SK-N-SH treated with all-trans-retinoic acid at 6 μM for 48 hours (cell line): ENCODE measurements around the gene TMEM217.

ENCODE experiments used
- CREB5 ChIP-seq: fragments of 250-450 bp; sonication (Bioruptor Pico); IDR thresholded peaks from 2 replicates; pipeline ENCODE4 v1.5.1; 2020; ENCODE audit warnings: low read depth, mild to moderate bottlenecking, moderate library complexity
- GLIS3 ChIP-seq: fragments of 250-450 bp; sonication (Bioruptor Pico); IDR thresholded peaks from 2 replicates; pipeline ENCODE4 v1.5.0; 2020; ENCODE audit warnings: mild to moderate bottlenecking, moderate library complexity
- PATZ1 ChIP-seq: fragments of 250-450 bp; sonication (Bioruptor Pico); IDR thresholded peaks from 2 replicates; pipeline ENCODE4 v1.8.0; 2020; ENCODE audit warnings: mild to moderate bottlenecking, moderate library complexity, borderline replicate concordance
- RARB ChIP-seq: fragments of 250-450 bp; sonication (Bioruptor Pico); IDR thresholded peaks from 2 replicates; pipeline ENCODE4 v1.8.0; 2021; ENCODE audit warnings: mild to moderate bottlenecking, moderate library complexity
- TOX ChIP-seq: fragments of 250-450 bp; sonication (Bioruptor Pico); IDR thresholded peaks from 2 replicates; pipeline ENCODE4 v1.8.0; 2021; ENCODE audit warnings: mild to moderate bottlenecking, moderate library complexity, borderline replicate concordance
- TSHZ2 ChIP-seq: fragments of 250-450 bp; sonication (Bioruptor Pico); IDR thresholded peaks from 2 replicates; pipeline ENCODE4 v1.5.0; 2020; ENCODE audit warnings: mild to moderate bottlenecking, moderate library complexity

GRCh38 chr6:37230104-37230503, 27.8 kb downstream of the TMEM217 start:
- TF ChIP-seq TSHZ2 (CRISPR knock-in tag) (no peak), RARB (CRISPR knock-in tag) (no peak), PATZ1 (CRISPR knock-in tag) (no peak), TOX (CRISPR knock-in tag) (no peak), GLIS3 (no peak), CREB5 (no peak)
